H1 (cell line): Measurements from ENCODE around the gene PPP1CB. TPM values are rescaled to one million over a fixed set of nuclear protein-coding genes. Genes with fewer than 3 reads are reported as not detected.

ENCODE experiments used
- CTBP2 ChIP-seq: IDR thresholded peaks from 2 replicates; pipeline ENCODE4 v1.7.0; 2011; ENCODE audit warnings: borderline replicate concordance, mild to moderate bottlenecking, moderate library complexity, mixed read lengths, low read length; ENCODE audit not compliant: insufficient read depth, insufficient read length
- GTF2F1 ChIP-seq: IDR thresholded peaks from 2 replicates; pipeline ENCODE4 v1.6.1; 2012; ENCODE audit warnings: low read depth, low read length, improper control_type of control experiment, borderline replicate concordance
- KDM1A ChIP-seq: fragments of 200-600, 300-600 bp; sonication (generic); IDR thresholded peaks from 2 replicates; pipeline ENCODE4 v1.7.1; 2016; ENCODE audit warnings: mild to moderate bottlenecking, low read length, borderline replicate concordance
- RXRA ChIP-seq: IDR thresholded peaks from 2 replicates; pipeline ENCODE4 v1.6.1; 2011; ENCODE audit warnings: low read depth, mild to moderate bottlenecking, low read length, moderate library complexity; ENCODE audit not compliant: insufficient read depth
- SP2 ChIP-seq: IDR thresholded peaks from 2 replicates; pipeline ENCODE4 v1.6.1; 2012; ENCODE audit warnings: mild to moderate bottlenecking, low read length, inconsistent platforms
- polyA plus RNA-seq, 7 experiments: library from polyadenylated mRNA; depleted of rRNA in 3 of 7; stranded (reverse) in 5 of 7; unstranded in 2 of 7; fragments of >200 nt in 5 of 7; fragments of 200-250 nt in 2 of 7; gene quantifications; 1 replicate in 5 of 7; 2 replicates in 1 of 7; 4 replicates in 1 of 7; pipeline versions ENCODE4 v1.2.1 to v1.2.3, GENCODE V29; 2011 to 2013; ENCODE audit warnings: missing spikeins in 2 of 7, mixed read lengths in 2 of 7
- total RNA-seq: library from RNA; stranded (reverse); fragmentation: NEBNext Ultra II Directional; extraction: Animal tissue kit (Norgen Biotek cat#: 25700); gene quantifications from 2 replicates; pipeline ENCODE4 v1.2.1, GENCODE V29; 2021

Gene PPP1CB
- total and polyA plus RNA-seq, 2 of the 8 experiments (the other 6 are each of a cell fraction or from before 2014, with no cell fraction given), result 30.7 to 158 TPM

DNA sequence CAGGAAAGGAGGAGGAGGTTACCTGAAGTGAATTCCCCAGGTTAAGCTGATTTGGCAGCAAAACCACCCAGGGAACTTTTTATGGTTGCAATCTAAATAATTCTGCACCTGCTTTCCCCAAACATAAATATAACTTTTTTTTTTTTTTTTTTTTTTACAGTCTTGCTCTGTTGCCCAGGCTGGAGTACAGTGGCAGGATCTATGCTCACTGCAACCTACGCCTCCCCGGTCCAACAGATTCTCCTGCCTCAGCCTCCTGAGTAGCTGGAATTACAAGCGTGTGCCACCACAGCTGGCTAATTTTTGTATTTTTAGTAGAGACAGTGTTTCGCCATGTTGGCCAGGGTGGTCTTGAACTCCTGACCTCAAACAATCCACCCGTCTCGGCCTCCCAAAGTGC lies 16.1 kb upstream of the PPP1CB start (continued):
- TF ChIP-seq RXRA (no peak), KDM1A (no peak), SP2 (no peak), CTBP2 (no peak), GTF2F1 (no peak)
